Tibial nerve (tissue), 4 donors: ENCODE results near the gene MED16. TPM values are rescaled to one million over a fixed set of nuclear protein-coding genes. Genes with fewer than 3 reads are reported as not detected.

ENCODE experiments used
- DNase-seq, 2 donors: peaks; one replicate each; pipeline ENCODE4 v3.0.0-alpha.2; 2019; ENCODE audit warnings: low spot score in 2 of 2
- H3K27ac ChIP-seq, 4 donors: fragments of 200-600 bp; sonication (generic) in 3 of 4; one replicate each; pipeline ENCODE4 v1.5.1; 2017 to 2019; ENCODE audit warnings: mild to moderate bottlenecking in 1 of 4
- H3K27me3 ChIP-seq, 2 donors: fragments of 200-600 bp; sonication (generic) in 1 of 2; one replicate each; pipeline versions ENCODE4 v1.5.1 to v1.6.0; 2017 to 2019
- H3K36me3 ChIP-seq, 3 donors: fragments of 200-600 bp; sonication (generic); one replicate each; pipeline ENCODE4 v1.5.1; 2018 to 2019
- H3K4me1 ChIP-seq, 4 donors: fragments of 200-600 bp; sonication (generic) in 3 of 4; one replicate each; pipeline ENCODE4 v1.5.1; 2017 to 2019
- H3K4me3 ChIP-seq, 4 donors: fragments of 200-600 bp; sonication (generic) in 3 of 4; one replicate each; pipeline ENCODE4 v1.5.1; 2017 to 2019; ENCODE audit warnings: mild to moderate bottlenecking in 1 of 4, moderate library complexity in 1 of 4
- H3K9me3 ChIP-seq, 4 donors: fragments of 200-600 bp; sonication (generic) in 3 of 4; one replicate each; pipeline ENCODE4 v1.5.1; 2017 to 2019
- CTCF ChIP-seq, 5 experiments: fragments of 200-600 bp in 3 of 5; fragments of 450-650 bp in 2 of 5; sonication (generic) in 3 of 5; IDR thresholded peaks; one replicate each; pipeline ENCODE4 v1.5.1; 2016 to 2019; ENCODE audit warnings: antibody characterized with exemption in 5 of 5, mild to moderate bottlenecking in 3 of 5, moderate library complexity in 2 of 5
- EP300 ChIP-seq, 2 donors: sonication (generic); formaldehyde crosslinking; IDR thresholded peaks; one replicate each; pipeline ENCODE4 v1.6.1; 2017; ENCODE audit warnings: antibody characterized with exemption in 2 of 2, mild to moderate bottlenecking in 1 of 2
- POLR2A ChIP-seq, 2 donors: fragments of 450-650 bp; IDR thresholded peaks; one replicate each; pipeline ENCODE4 v1.6.1; 2017; ENCODE audit warnings: antibody characterized with exemption in 2 of 2, mild to moderate bottlenecking in 2 of 2, moderate library complexity in 2 of 2
- WGBS, 2 donors: methylation state at CpG; one replicate each; pipeline ENCODE4 v1.1.5; 2018; 5-methylcytosine and 5-hydroxymethylcytosine counted together
- total RNA-seq, 4 donors: library from RNA; depleted of rRNA; stranded (reverse); fragments of >200 nt; gene quantifications; one replicate each; pipeline ENCODE4 v1.1.0, GENCODE V29; 2016

Gene MED16
- total RNA-seq, 4 donors from 2014 or later, result 49.6 to 67.5 (median 53.9) TPM

- Histone ChIP-seq H3K36me3 (peaks cover 0 to 42% (median 0%) of the 10 kb centered on the region in 3 donors), H3K9me3 (no peaks in the 10 kb centered on the region), H3K4me3 (no peak overlapping the region), H3K4me1 (peaks cover 0 to 6% (median 1%) of the 10 kb centered on the region in 4 donors), H3K27ac (no peak overlapping the region), H3K27me3 (no peaks in the 10 kb centered on the region)
- no peak for DNase-seq
- no peak for TF ChIP-seq POLR2A (IDR thresholded peaks at IDR 0.05)
- TF ChIP-seq EP300 (IDR thresholded peaks at IDR 0.05), result no peak
- TF ChIP-seq CTCF (IDR thresholded peaks at IDR 0.05), result no peak
- WGBS, 2 donors, result 82 to 85% methylated on average over 14 of the region's 14 CpGs
Observed at GRCh38 chr19:902446-903226, 9.6 kb upstream of the MED16 start.

- no peak overlapping the region for H3K27ac ChIP-seq
- 86 to 95% methylated on average over 6 to 7 of the region's 7 CpGs for WGBS, 2 donors
- peaks cover 0 to 48% (median 0%) of the 10 kb centered on the region in 3 donors for H3K36me3 ChIP-seq
- no peak for DNase-seq
- peaks cover 0 to 6% (median 0%) of the 10 kb centered on the region in 4 donors for H3K4me1 ChIP-seq
- no peaks in the 10 kb centered on the region for H3K27me3 ChIP-seq
- no peak overlapping the region for H3K4me3 ChIP-seq
- H3K9me3 ChIP-seq, result no peaks in the 10 kb centered on the region
- TF ChIP-seq POLR2A (IDR thresholded peaks at IDR 0.05), result no peak
- no peak for TF ChIP-seq CTCF (IDR thresholded peaks at IDR 0.05)
- TF ChIP-seq EP300 (IDR thresholded peaks at IDR 0.05), result no peak
Observed at GRCh38 chr19:902093-902370, 9.0 kb upstream of the MED16 start.

- 89 to 95% methylated on average over 22 to 27 of the region's 27 CpGs for WGBS, 2 donors
Observed at GRCh38 chr19:901216-902092, 8.5 kb upstream of the MED16 start.

GRCh38 chr19:900302-901111 is 7.5 kb upstream of the MED16 start:
- no peaks in the 10 kb centered on the region for H3K9me3 ChIP-seq
- H3K4me3 ChIP-seq, result no peak overlapping the region
- peaks cover 0 to 49% (median 0%) of the 10 kb centered on the region in 3 donors for H3K36me3 ChIP-seq
- H3K27me3 ChIP-seq, result no peaks in the 10 kb centered on the region
- TF ChIP-seq EP300 (IDR thresholded peaks at IDR 0.05) (no peak), CTCF (IDR thresholded peaks at IDR 0.05) (no peak), POLR2A (IDR thresholded peaks at IDR 0.05) (no peak)
- no peak for DNase-seq
- peaks cover 0 to 6% (median 0%) of the 10 kb centered on the region in 4 donors for H3K4me1 ChIP-seq
- no peak overlapping the region for H3K27ac ChIP-seq
- 83 to 84% methylated on average over 27 to 30 of the region's 30 CpGs for WGBS, 2 donors

More at GRCh38 chr19:901216-902092, 8.5 kb upstream of the MED16 start:
- no peaks in the 10 kb centered on the region for H3K27me3 ChIP-seq
- H3K4me1 ChIP-seq, result peaks cover 0 to 6% (median 0%) of the 10 kb centered on the region in 4 donors
- H3K36me3 ChIP-seq, result peaks cover 0 to 49% (median 0%) of the 10 kb centered on the region in 3 donors
- H3K4me3 ChIP-seq, result no peak overlapping the region
- H3K9me3 ChIP-seq, result no peaks in the 10 kb centered on the region
- TF ChIP-seq POLR2A (IDR thresholded peaks at IDR 0.05) (no peak), EP300 (IDR thresholded peaks at IDR 0.05) (no peak), CTCF (IDR thresholded peaks at IDR 0.05) (no peak)
- DNase-seq, result no peak
- H3K27ac ChIP-seq, result no peak overlapping the region
